ENCODE measurements around the gene ADORA2B.

ADORA2B gene

DNA sequence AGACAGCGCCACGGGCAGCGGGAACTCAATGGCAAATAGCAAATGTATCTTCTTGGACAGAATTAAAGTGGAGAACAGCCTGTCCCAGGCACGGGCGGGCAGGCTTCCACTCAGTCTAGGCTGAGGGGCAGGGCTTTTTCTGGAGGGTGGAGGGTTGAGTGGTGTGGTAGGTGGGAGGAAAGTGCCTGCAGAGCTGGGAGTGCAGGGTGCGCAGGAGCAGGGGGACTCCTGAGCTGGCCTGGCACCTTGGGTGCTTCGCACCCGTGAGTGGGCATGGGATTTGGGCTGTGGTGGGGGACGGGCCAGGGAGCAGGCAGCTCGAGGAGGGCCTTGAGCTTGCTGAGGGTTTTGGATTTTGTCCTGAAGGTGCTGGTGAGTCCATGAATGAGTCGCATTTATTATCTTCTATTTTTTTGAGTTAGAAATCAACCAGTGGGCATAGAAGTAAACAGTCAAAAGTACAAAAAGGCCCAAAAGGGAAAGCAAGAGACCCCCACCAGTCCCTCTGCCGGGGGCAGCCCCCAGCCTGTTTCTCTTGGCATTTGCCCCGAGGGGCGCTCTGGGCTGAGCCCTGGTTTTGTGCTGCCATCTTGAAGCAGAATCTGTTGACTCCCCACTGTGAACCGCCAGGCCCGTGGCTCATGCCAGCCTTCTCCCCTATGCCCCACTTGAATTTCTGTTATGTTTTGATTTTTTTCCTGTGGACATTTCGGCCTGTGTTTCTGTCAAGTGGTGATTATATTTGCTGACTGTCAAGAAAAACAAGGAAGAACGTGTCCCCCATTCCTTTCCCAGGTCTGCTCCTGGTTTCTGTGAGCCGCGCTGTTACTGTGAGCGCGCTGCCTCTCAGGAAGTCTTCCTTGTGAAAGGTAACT lies 8.2 kb downstream of the ADORA2B start:
- Histone ChIP-seq H2AFZ (ENCODE audit: low read length) (no peak overlapping the region), H3K4me1 (ENCODE audit: insufficient read depth, low read length, severe bottlenecking) (no peaks in the 10 kb centered on the region), H3K9me2 (ENCODE audit: low read depth, low read length) (no peaks in the 10 kb centered on the region), H3K36me3 (ENCODE audit: insufficient read depth, low read length) (no peaks in the 10 kb centered on the region), H3K9me3 (ENCODE audit: low read length) (no peaks in the 10 kb centered on the region), H3F3A (ENCODE audit: insufficient read depth, low read length) (no peaks in the 10 kb centered on the region), H3K79me2 (ENCODE audit: insufficient read depth, low read length) (no peaks in the 10 kb centered on the region), H4K20me1 (ENCODE audit: insufficient read depth, low read length) (no peaks in the 10 kb centered on the region), H3K4me2 (ENCODE audit: low read length) (no peak overlapping the region), H3K9ac (ENCODE audit: low read length) (no peak overlapping the region), H3K4me3 (ENCODE audit: low read depth, low read length, poor library complexity, severe bottlenecking) (no peak overlapping the region), H3K27me3 (ENCODE audit: insufficient read depth, low read length) (peaks cover 4% of the 10 kb centered on the region; the same call in 1 of the 2 replicates), H3K27ac (ENCODE audit: low read depth, low read length, poor library complexity, severe bottlenecking) (no peak overlapping the region)
- TF ChIP-seq, protein P1, sequence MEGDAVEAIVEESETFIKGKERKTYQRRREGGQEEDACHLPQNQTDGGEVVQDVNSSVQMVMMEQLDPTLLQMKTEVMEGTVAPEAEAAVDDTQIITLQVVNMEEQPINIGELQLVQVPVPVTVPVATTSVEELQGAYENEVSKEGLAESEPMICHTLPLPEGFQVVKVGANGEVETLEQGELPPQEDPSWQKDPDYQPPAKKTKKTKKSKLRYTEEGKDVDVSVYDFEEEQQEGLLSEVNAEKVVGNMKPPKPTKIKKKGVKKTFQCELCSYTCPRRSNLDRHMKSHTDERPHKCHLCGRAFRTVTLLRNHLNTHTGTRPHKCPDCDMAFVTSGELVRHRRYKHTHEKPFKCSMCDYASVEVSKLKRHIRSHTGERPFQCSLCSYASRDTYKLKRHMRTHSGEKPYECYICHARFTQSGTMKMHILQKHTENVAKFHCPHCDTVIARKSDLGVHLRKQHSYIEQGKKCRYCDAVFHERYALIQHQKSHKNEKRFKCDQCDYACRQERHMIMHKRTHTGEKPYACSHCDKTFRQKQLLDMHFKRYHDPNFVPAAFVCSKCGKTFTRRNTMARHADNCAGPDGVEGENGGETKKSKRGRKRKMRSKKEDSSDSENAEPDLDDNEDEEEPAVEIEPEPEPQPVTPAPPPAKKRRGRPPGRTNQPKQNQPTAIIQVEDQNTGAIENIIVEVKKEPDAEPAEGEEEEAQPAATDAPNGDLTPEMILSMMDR (IDR thresholded peaks at IDR 0.05; ENCODE audit: low read length), result no peak
- TF ChIP-seq EZH2 (IDR thresholded peaks at IDR 0.05; ENCODE audit: borderline replicate concordance, low read length), result no peak

DNA sequence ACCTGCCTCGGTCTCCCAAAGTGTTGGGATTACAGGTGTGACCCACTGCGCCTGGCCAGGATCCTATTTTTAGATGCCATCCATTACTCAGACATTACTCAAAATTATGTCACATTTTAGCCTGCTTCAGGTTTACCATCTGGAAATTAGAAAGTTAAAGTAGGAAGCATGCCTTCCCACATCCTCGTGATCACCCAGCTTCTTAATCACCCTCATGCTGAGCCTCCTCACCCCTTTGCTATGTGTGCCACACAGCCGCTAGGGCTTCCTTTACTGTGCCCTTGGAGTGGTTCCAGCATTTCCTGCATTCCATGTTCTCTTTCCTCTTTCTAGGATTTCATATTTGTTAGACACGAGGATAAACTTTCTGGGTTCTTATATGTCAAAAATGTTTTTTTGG lies 9.3 kb downstream of the ADORA2B start:
- Histone ChIP-seq H3K79me2 (ENCODE audit: insufficient read depth, low read length) (no peaks in the 10 kb centered on the region), H3K9ac (ENCODE audit: low read length) (no peak overlapping the region), H2AFZ (ENCODE audit: low read length) (no peak overlapping the region), H3F3A (ENCODE audit: insufficient read depth, low read length) (no peaks in the 10 kb centered on the region), H3K9me2 (ENCODE audit: low read depth, low read length) (no peaks in the 10 kb centered on the region), H3K36me3 (ENCODE audit: insufficient read depth, low read length) (no peaks in the 10 kb centered on the region), H3K4me1 (ENCODE audit: insufficient read depth, low read length, severe bottlenecking) (no peaks in the 10 kb centered on the region), H3K9me3 (ENCODE audit: low read length) (no peaks in the 10 kb centered on the region), H3K27me3 (ENCODE audit: insufficient read depth, low read length) (peaks cover 9% of the 10 kb centered on the region), H3K4me3 (ENCODE audit: low read depth, low read length, poor library complexity, severe bottlenecking) (no peak overlapping the region), H4K20me1 (ENCODE audit: insufficient read depth, low read length) (no peaks in the 10 kb centered on the region), H3K4me2 (ENCODE audit: low read length) (no peak overlapping the region), H3K27ac (ENCODE audit: low read depth, low read length, poor library complexity, severe bottlenecking) (no peak overlapping the region)
- TF ChIP-seq EZH2 (IDR thresholded peaks at IDR 0.05; ENCODE audit: borderline replicate concordance, low read length), result no peak
- TF ChIP-seq, protein P1 (IDR thresholded peaks at IDR 0.05; ENCODE audit: low read length), result no peak

DNA sequence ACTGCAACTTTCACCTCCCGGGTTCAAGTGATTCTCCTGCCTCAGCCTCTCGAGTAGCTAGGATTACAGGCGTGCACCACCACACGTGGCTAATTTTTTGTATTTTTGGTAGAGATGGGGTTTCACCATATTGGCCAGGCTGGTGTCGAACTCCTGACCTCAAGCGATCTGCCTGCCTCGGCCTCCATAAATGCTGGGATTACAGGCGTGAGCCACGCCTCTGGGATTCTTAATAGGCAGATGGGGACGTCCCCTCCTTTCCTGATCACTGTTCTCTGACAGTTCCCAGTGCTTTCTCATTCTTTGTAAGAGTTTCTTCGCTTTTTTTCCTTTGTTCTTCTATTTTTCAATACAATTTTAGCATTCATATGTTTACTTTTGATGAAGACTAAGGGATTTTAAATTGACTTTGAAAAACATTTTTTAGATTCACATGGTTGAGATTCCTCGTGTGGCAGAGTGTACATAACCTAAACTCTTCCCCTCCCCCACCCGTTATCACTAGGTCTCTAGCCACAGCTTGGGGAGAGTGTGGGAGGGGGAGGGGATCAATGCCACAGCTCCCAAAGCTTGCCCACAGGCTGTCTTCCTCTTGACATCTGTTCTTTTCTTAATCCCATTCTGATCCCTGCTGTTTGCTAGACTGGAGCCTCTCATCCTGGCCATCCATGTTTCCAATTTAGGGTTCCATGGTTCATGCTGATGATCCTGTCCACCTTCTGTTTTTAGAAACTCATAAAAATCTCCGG lies 11.0 kb downstream of the ADORA2B start:
- no peak for TF ChIP-seq EZH2 (IDR thresholded peaks at IDR 0.05; ENCODE audit: borderline replicate concordance, low read length)
- TF ChIP-seq, protein P1 (IDR thresholded peaks at IDR 0.05; ENCODE audit: low read length), result no peak
- Histone ChIP-seq H3K9me3 (ENCODE audit: low read length) (no peaks in the 10 kb centered on the region), H2AFZ (ENCODE audit: low read length) (no peak overlapping the region), H3K4me3 (ENCODE audit: low read depth, low read length, poor library complexity, severe bottlenecking) (no peak overlapping the region), H3K27ac (ENCODE audit: low read depth, low read length, poor library complexity, severe bottlenecking) (no peak overlapping the region), H4K20me1 (ENCODE audit: insufficient read depth, low read length) (no peaks in the 10 kb centered on the region), H3K4me2 (ENCODE audit: low read length) (no peak overlapping the region), H3K27me3 (ENCODE audit: insufficient read depth, low read length) (peaks cover 9% of the 10 kb centered on the region), H3K36me3 (ENCODE audit: insufficient read depth, low read length) (no peaks in the 10 kb centered on the region), H3K79me2 (ENCODE audit: insufficient read depth, low read length) (no peaks in the 10 kb centered on the region), H3K9me2 (ENCODE audit: low read depth, low read length) (no peaks in the 10 kb centered on the region), H3K4me1 (ENCODE audit: insufficient read depth, low read length, severe bottlenecking) (no peaks in the 10 kb centered on the region), H3K9ac (ENCODE audit: low read length) (no peak overlapping the region), H3F3A (ENCODE audit: insufficient read depth, low read length) (no peaks in the 10 kb centered on the region)

Data from OCI-LY1 (cell line).